ENCODE results near the gene LRRN3. TPM values are rescaled to one million over a fixed set of nuclear protein-coding genes. Genes with fewer than 3 reads are reported as not detected.

LRRN3 gene
- total and polyA plus RNA-seq, 2 of the 4 experiments (the other 2 are of a cell fraction), result 6.9 to 15.2 TPM

DNA sequence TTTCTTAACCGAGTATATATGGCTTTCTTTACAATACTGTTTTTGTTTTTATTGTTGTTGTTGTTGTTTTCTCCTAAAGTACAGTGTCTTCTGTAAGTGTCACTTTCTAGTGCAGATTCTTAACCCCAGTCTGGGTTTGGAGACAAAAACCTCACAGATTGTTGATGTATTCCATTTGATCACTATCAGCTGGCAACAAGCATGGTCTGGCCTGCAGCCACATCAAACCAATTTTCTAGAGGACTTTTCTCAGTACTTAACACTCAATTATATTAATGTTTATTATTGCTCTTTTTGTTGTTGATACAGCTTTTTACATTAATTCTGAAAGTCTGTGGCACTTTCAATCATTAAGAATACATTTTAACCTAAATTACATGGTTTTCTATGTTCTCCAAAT is 17.1 kb downstream of the LRRN3 start:
- Histone ChIP-seq H3K4me3 (ENCODE audit: insufficient read depth, low read depth, low read length) (no peak overlapping the region), H3K79me1 (ENCODE audit: low read depth in 1 of 2, low read length in 2 of 2) (no peaks in the 10 kb centered on the region), H4K91ac (ENCODE audit: insufficient read depth, low read depth, low read length) (no peak overlapping the region), H2BK120ac (ENCODE audit: low read depth, low read length) (no peak overlapping the region), H3K18ac (ENCODE audit: low read depth, low read length) (no peak overlapping the region), H4K5ac (ENCODE audit: low read depth, low read length) (no peak overlapping the region), H3K9ac (ENCODE audit: low read depth, low read length) (no peak overlapping the region), H2AK9ac (replicated peaks; ENCODE audit: low read depth, low read length, poor library complexity) (no peak overlapping the region), H3K9me3 (ENCODE audit: control insufficient read depth, insufficient read depth, low read length) (no peaks in the 10 kb centered on the region), H3K27ac (ENCODE audit: insufficient read depth, low read length) (no peak overlapping the region), H2AFZ (replicated peaks; ENCODE audit: low read length, poor library complexity) (no peak overlapping the region), H3K4ac (ENCODE audit: low read depth, low read length) (no peak overlapping the region), H3K27me3 (ENCODE audit: control insufficient read depth, insufficient read depth, low read length) (no peaks in the 10 kb centered on the region), H3K56ac (ENCODE audit: extremely low read depth, insufficient read depth, low read length) (no peak overlapping the region), H2BK20ac (ENCODE audit: low read depth, low read length) (no peak overlapping the region), H4K20me1 (ENCODE audit: insufficient read depth, low read length) (no peaks in the 10 kb centered on the region), H3K4me2 (ENCODE audit: low read depth, low read length) (no peak overlapping the region), H2BK5ac (ENCODE audit: low read depth, low read length, poor library complexity, severe bottlenecking) (no peak overlapping the region), H3K4me1 (ENCODE audit: control insufficient read depth, insufficient read depth, low read length) (no peaks in the 10 kb centered on the region; the same call in 1 of the 2 replicates), H2AK5ac (ENCODE audit: low read depth, low read length) (no peak overlapping the region), H3K36me3 (ENCODE audit: control insufficient read depth, insufficient read depth, low read length) (no peaks in the 10 kb centered on the region), H3K9me1 (ENCODE audit: insufficient read depth, low read length) (peaks cover 4% of the 10 kb centered on the region; the same call in 1 of the 2 replicates), H4K8ac (ENCODE audit: low read depth in 2 of 2, low read length in 2 of 2) (no peak overlapping the region), H3K14ac (replicated peaks; ENCODE audit: low read depth, low read length) (no peak overlapping the region), H3K23ac (ENCODE audit: low read depth, low read length) (no peak overlapping the region), H2BK15ac (ENCODE audit: low read depth, low read length) (no peak overlapping the region)
- BruUV-seq (replicated peaks), result no TSS peak
- ATAC-seq (ENCODE audit: low read depth) (no peak), DNase-seq (no peak)
- no CpG with 5 or more reads among the region's 1 CpG for WGBS, 2 experiments (ENCODE audit: extremely low coverage in 2 of 2, insufficient read length in 1 of 2)
- ChIA-PET POLR2A (ENCODE audit: unreplicated experiment) (no interaction called here), CTCF (no interaction called here)
- TF ChIP-seq CEBPB (IDR thresholded peaks at IDR 0.05; ENCODE audit: low read depth, low read length) (no peak), RAD21 (IDR thresholded peaks at IDR 0.05; ENCODE audit: low read length) (no peak), BHLHE40 (IDR thresholded peaks at IDR 0.05; ENCODE audit: low read depth, low read length) (no peak), MAZ (IDR thresholded peaks at IDR 0.05; ENCODE audit: borderline replicate concordance, low read depth, low read length) (no peak), POLR2A (IDR thresholded peaks at IDR 0.05; ENCODE audit: low read depth, low read length) (no peak), CHD1 (IDR thresholded peaks at IDR 0.05; ENCODE audit: low read depth, low read length) (no peak), RCOR1 (IDR thresholded peaks at IDR 0.05; ENCODE audit: insufficient replicate concordance, low read length) (no peak), FOS (IDR thresholded peaks at IDR 0.05; ENCODE audit: low read depth, low read length) (no peak), RFX5 (IDR thresholded peaks at IDR 0.05; ENCODE audit: low read depth, low read length) (no peak)
- TF ChIP-seq, protein P1, sequence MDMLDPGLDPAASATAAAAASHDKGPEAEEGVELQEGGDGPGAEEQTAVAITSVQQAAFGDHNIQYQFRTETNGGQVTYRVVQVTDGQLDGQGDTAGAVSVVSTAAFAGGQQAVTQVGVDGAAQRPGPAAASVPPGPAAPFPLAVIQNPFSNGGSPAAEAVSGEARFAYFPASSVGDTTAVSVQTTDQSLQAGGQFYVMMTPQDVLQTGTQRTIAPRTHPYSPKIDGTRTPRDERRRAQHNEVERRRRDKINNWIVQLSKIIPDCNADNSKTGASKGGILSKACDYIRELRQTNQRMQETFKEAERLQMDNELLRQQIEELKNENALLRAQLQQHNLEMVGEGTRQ (IDR thresholded peaks at IDR 0.05; ENCODE audit: low read depth, low read length), result no peak
- dilution Hi-C loops (cut with HindIII; ENCODE audit: low sequenced_read_pairs, unreplicated experiment), result no loop called here
- in situ Hi-C loops (cut with MboI; ENCODE audit: low sequenced_read_pairs), result no loop called here
- intact Hi-C loops (cut with micrococcal nuclease), result no loop called here
